ENCODE results near the gene AP1G1.

Gene AP1G1

GRCh38 chr16:71721066-71721740 is 87.4 kb downstream of the AP1G1 start:
- no peak overlapping the region for H3K4me3 ChIP-seq (ENCODE audit: insufficient read length, low read depth)
- peaks cover 20% of the 10 kb centered on the region for H3K27me3 ChIP-seq (ENCODE audit: insufficient read depth, insufficient read length)
- no peak for DNase-seq (ENCODE audit: low read depth, low spot score)
- no peaks in the 10 kb centered on the region for H3K4me1 ChIP-seq (ENCODE audit: insufficient read depth, insufficient read length)
- no peaks in the 10 kb centered on the region for H3K9me3 ChIP-seq (ENCODE audit: insufficient read depth, low read length)
- TF ChIP-seq YY1 (IDR thresholded peaks at IDR 0.05; ENCODE audit: insufficient read depth, insufficient read length) (no peak), SUZ12 (IDR thresholded peaks at IDR 0.05; ENCODE audit: extremely low read depth, insufficient read depth, insufficient read length) (no peak), ZNF274 (IDR thresholded peaks at IDR 0.05; ENCODE audit: low read depth, low read length) (no peak)
- peaks cover 29% of the 10 kb centered on the region for H3K36me3 ChIP-seq (ENCODE audit: insufficient read depth, insufficient read length, low read length)
- no peak overlapping the region for H3K9ac ChIP-seq (ENCODE audit: insufficient read length, low read depth)

- Histone ChIP-seq H3K4me3 (ENCODE audit: insufficient read length, low read depth) (no peak overlapping the region), H3K9ac (ENCODE audit: insufficient read length, low read depth) (no peak overlapping the region), H3K27me3 (ENCODE audit: insufficient read depth, insufficient read length) (no peaks in the 10 kb centered on the region), H3K36me3 (ENCODE audit: insufficient read depth, insufficient read length, low read length) (peaks cover 25% of the 10 kb centered on the region), H3K4me1 (ENCODE audit: insufficient read depth, insufficient read length) (no peaks in the 10 kb centered on the region), H3K9me3 (ENCODE audit: insufficient read depth, low read length) (no peaks in the 10 kb centered on the region)
- no peak for TF ChIP-seq SUZ12 (IDR thresholded peaks at IDR 0.05; ENCODE audit: extremely low read depth, insufficient read depth, insufficient read length)
- no peak for TF ChIP-seq ZNF274 (IDR thresholded peaks at IDR 0.05; ENCODE audit: low read depth, low read length)
- TF ChIP-seq YY1 (IDR thresholded peaks at IDR 0.05; ENCODE audit: insufficient read depth, insufficient read length) = no peak
- DNase-seq (ENCODE audit: low read depth, low spot score) = no peak
Observed at GRCh38 chr16:71712501-71712900, 96.1 kb downstream of the AP1G1 start.

- no peak for DNase-seq (ENCODE audit: low read depth, low spot score)
- H3K4me3 ChIP-seq (ENCODE audit: insufficient read length, low read depth) = no peak overlapping the region
- no peaks in the 10 kb centered on the region for H3K4me1 ChIP-seq (ENCODE audit: insufficient read depth, insufficient read length)
- peaks cover 21% of the 10 kb centered on the region for H3K36me3 ChIP-seq (ENCODE audit: insufficient read depth, insufficient read length, low read length)
- TF ChIP-seq ZNF274 (IDR thresholded peaks at IDR 0.05; ENCODE audit: low read depth, low read length) = no peak
- TF ChIP-seq SUZ12 (IDR thresholded peaks at IDR 0.05; ENCODE audit: extremely low read depth, insufficient read depth, insufficient read length) = no peak
- TF ChIP-seq YY1 (IDR thresholded peaks at IDR 0.05; ENCODE audit: insufficient read depth, insufficient read length) = no peak
- H3K9me3 ChIP-seq (ENCODE audit: insufficient read depth, low read length) = no peaks in the 10 kb centered on the region
- no peaks in the 10 kb centered on the region for H3K27me3 ChIP-seq (ENCODE audit: insufficient read depth, insufficient read length)
- no peak overlapping the region for H3K9ac ChIP-seq (ENCODE audit: insufficient read length, low read depth)
Observed at GRCh38 chr16:71711789-71712188, 96.8 kb downstream of the AP1G1 start.

DNA sequence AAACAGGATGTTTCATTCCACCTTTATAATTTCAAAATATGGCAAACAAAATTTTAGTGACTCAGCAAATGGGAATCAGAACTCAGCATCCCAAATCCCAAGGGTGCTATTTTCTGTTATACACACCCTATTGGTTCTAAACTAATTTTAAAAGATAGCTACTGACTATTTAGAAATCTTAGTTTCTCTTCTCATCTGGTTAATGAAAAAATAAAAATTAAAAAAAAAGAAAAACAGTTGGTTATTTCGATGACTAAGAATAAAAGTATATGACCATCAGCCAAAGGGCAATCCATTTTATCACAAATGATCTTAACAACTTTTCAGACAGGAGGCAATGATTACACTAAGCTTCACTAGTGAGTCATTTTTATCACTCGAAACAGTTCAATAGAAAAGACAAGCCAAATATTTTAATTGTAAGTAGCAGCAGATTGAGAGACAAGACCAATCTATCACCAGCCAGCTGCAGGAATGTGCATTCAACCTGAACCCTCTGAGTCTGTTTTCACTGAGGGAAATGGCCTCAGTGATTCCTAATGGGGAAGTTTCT is 99.3 kb downstream of the AP1G1 start:
- Histone ChIP-seq H3K36me3 (ENCODE audit: insufficient read depth, insufficient read length, low read length) (peaks cover 13% of the 10 kb centered on the region), H3K4me3 (ENCODE audit: insufficient read length, low read depth) (no peak overlapping the region), H3K9me3 (ENCODE audit: insufficient read depth, low read length) (no peaks in the 10 kb centered on the region), H3K9ac (ENCODE audit: insufficient read length, low read depth) (no peak overlapping the region), H3K27me3 (ENCODE audit: insufficient read depth, insufficient read length) (no peaks in the 10 kb centered on the region), H3K4me1 (ENCODE audit: insufficient read depth, insufficient read length) (no peaks in the 10 kb centered on the region)
- DNase-seq (ENCODE audit: low read depth, low spot score) = no peak
- TF ChIP-seq SUZ12 (IDR thresholded peaks at IDR 0.05; ENCODE audit: extremely low read depth, insufficient read depth, insufficient read length) (no peak), YY1 (IDR thresholded peaks at IDR 0.05; ENCODE audit: insufficient read depth, insufficient read length) (no peak), ZNF274 (IDR thresholded peaks at IDR 0.05; ENCODE audit: low read depth, low read length) (no peak)

GRCh38 chr16:71708696-71709095 is 99.9 kb downstream of the AP1G1 start:
- TF ChIP-seq YY1 (IDR thresholded peaks at IDR 0.05; ENCODE audit: insufficient read depth, insufficient read length) (no peak), SUZ12 (IDR thresholded peaks at IDR 0.05; ENCODE audit: extremely low read depth, insufficient read depth, insufficient read length) (no peak), ZNF274 (IDR thresholded peaks at IDR 0.05; ENCODE audit: low read depth, low read length) (no peak)
- Histone ChIP-seq H3K9me3 (ENCODE audit: insufficient read depth, low read length) (no peaks in the 10 kb centered on the region), H3K36me3 (ENCODE audit: insufficient read depth, insufficient read length, low read length) (peaks cover 11% of the 10 kb centered on the region), H3K4me3 (ENCODE audit: insufficient read length, low read depth) (no peak overlapping the region), H3K4me1 (ENCODE audit: insufficient read depth, insufficient read length) (no peaks in the 10 kb centered on the region), H3K9ac (ENCODE audit: insufficient read length, low read depth) (no peak overlapping the region), H3K27me3 (ENCODE audit: insufficient read depth, insufficient read length) (no peaks in the 10 kb centered on the region)
- no peak for DNase-seq (ENCODE audit: low read depth, low spot score)

GRCh38 chr16:71707199-71707598 is 101.4 kb downstream of the AP1G1 start:
- H3K9me3 ChIP-seq (ENCODE audit: insufficient read depth, low read length) = no peaks in the 10 kb centered on the region
- no peaks in the 10 kb centered on the region for H3K4me1 ChIP-seq (ENCODE audit: insufficient read depth, insufficient read length)
- DNase-seq (ENCODE audit: low read depth, low spot score) = peak; percentile 54
- no peak overlapping the region for H3K9ac ChIP-seq (ENCODE audit: insufficient read length, low read depth)
- H3K4me3 ChIP-seq (ENCODE audit: insufficient read length, low read depth) = no peak overlapping the region
- peaks cover 6% of the 10 kb centered on the region for H3K36me3 ChIP-seq (ENCODE audit: insufficient read depth, insufficient read length, low read length)
- H3K27me3 ChIP-seq (ENCODE audit: insufficient read depth, insufficient read length) = no peaks in the 10 kb centered on the region
- TF ChIP-seq YY1 (IDR thresholded peaks at IDR 0.05; ENCODE audit: insufficient read depth, insufficient read length) (no peak), ZNF274 (IDR thresholded peaks at IDR 0.05; ENCODE audit: low read depth, low read length) (no peak), SUZ12 (IDR thresholded peaks at IDR 0.05; ENCODE audit: extremely low read depth, insufficient read depth, insufficient read length) (no peak)

DNA sequence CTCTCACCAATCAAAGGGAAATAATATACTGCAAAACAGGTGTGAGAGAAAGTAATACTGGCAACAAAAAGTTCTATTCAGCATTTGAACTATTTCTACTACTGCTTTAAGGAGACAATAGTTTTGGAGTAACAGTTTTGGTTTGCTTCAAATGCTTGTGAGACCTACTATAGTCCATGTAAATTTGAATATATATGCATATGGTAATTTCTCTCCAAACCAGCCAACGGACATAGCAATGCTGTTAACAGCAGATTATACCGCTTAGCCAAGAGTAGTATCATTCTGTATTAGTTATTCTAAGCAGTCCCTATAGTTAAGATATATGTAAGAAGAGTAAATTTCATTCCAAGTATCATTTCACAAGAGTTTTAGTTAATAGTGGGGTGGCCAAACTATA is 102.6 kb downstream of the AP1G1 start:
- DNase-seq (ENCODE audit: low read depth, low spot score) = no peak
- Histone ChIP-seq H3K4me1 (ENCODE audit: insufficient read depth, insufficient read length) (no peaks in the 10 kb centered on the region), H3K36me3 (ENCODE audit: insufficient read depth, insufficient read length, low read length) (peaks cover 16% of the 10 kb centered on the region), H3K9me3 (ENCODE audit: insufficient read depth, low read length) (no peaks in the 10 kb centered on the region), H3K27me3 (ENCODE audit: insufficient read depth, insufficient read length) (no peaks in the 10 kb centered on the region), H3K4me3 (ENCODE audit: insufficient read length, low read depth) (no peak overlapping the region), H3K9ac (ENCODE audit: insufficient read length, low read depth) (no peak overlapping the region)
- no peak for TF ChIP-seq YY1 (IDR thresholded peaks at IDR 0.05; ENCODE audit: insufficient read depth, insufficient read length)
- no peak for TF ChIP-seq ZNF274 (IDR thresholded peaks at IDR 0.05; ENCODE audit: low read depth, low read length)
- no peak for TF ChIP-seq SUZ12 (IDR thresholded peaks at IDR 0.05; ENCODE audit: extremely low read depth, insufficient read depth, insufficient read length)

Measured in NT2/D1 (cell line).